SK-N-SH (cell line): ENCODE measurements around the gene SUSD3. TPM values are rescaled to one million over a fixed set of nuclear protein-coding genes. Genes with fewer than 3 reads are reported as not detected.
A peak's percentile ranks its signal among the peaks of the same experiment; 100 is the strongest.

ENCODE experiments used
- CTCF ChIA-PET: fragments of 300-600, 350-600 bp; formaldehyde crosslinking; extraction: SDS; loops from one replicate; lab custom pipeline; 2021; lab: Yijun Ruan, JAX
- POLR2A ChIA-PET: fragments of 350-600 bp; sonication (Branson Sonifier 250); formaldehyde crosslinking; extraction: SDS; loops from one replicate; lab custom pipeline; 2020; ENCODE audit warnings: antibody characterized with exemption, inconsistent platforms; lab: Yijun Ruan, JAX
- DNase-seq: peaks from one replicate; pipeline ENCODE4 v3.0.0; 2012
- H2AFZ ChIP-seq: fragments of 200-600 bp; sonication (generic); 2 replicates; pipeline ENCODE4 v1.8.1; 2016; ENCODE audit warnings: antibody characterized with exemption, mild to moderate bottlenecking, low read depth
- H3F3A ChIP-seq: fragments of 200-600 bp; sonication (generic); replicated peaks from 2 replicates; pipeline ENCODE3; 2016; ENCODE audit warnings: antibody characterized with exemption, mild to moderate bottlenecking; ENCODE audit not compliant: insufficient read depth
- H3K27ac ChIP-seq, 2 experiments: fragments of 200-500 bp in 1 of 2; fragments of 200-600 bp in 1 of 2; sonication (Bioruptor generic) in 1 of 2; sonication (generic), shearing (Covaris generic) in 1 of 2; 2 replicates each; pipeline versions ENCODE4 v1.5.1 to v1.6.1; 2014 to 2016; ENCODE audit warnings: low read depth in 2 of 2, inconsistent platforms in 1 of 2, low read length in 1 of 2, mild to moderate bottlenecking in 1 of 2, mixed read lengths in 1 of 2
- H3K27me3 ChIP-seq: fragments of 200-600 bp; sonication (generic), shearing (Covaris generic); 2 replicates; pipeline ENCODE4 v1.6.1; 2016; ENCODE audit warnings: mixed run types; ENCODE audit not compliant: insufficient read depth
- H3K36me3 ChIP-seq, 2 experiments: fragments of 200-500 bp in 1 of 2; fragments of 200-600 bp in 1 of 2; sonication (Bioruptor generic) in 1 of 2; sonication (generic) in 1 of 2; replicated peaks in 1 of 2; 2 replicates each; pipeline versions ENCODE3 to v1.5.1; 2014 to 2016; ENCODE audit warnings: low read length in 1 of 2, mild to moderate bottlenecking in 1 of 2; ENCODE audit not compliant: insufficient read depth in 2 of 2, control insufficient read depth in 1 of 2
- H3K4me1 ChIP-seq, 2 experiments: fragments of 200-500 bp in 1 of 2; fragments of 200-600 bp in 1 of 2; sonication (Bioruptor generic) in 1 of 2; sonication (generic), shearing (Covaris generic) in 1 of 2; 2 replicates each; pipeline versions ENCODE4 v1.5.1 to v1.6.1; 2014 to 2016; ENCODE audit warnings: low read depth in 1 of 2, low read length in 1 of 2, mixed run types in 1 of 2; ENCODE audit not compliant: insufficient read depth in 2 of 2, control insufficient read depth in 1 of 2
- H3K4me2 ChIP-seq: fragments of 200-600 bp; sonication (generic), shearing (Covaris generic); 2 replicates; pipeline ENCODE4 v1.6.1; 2017; ENCODE audit warnings: mixed run types
- H3K4me3 ChIP-seq, 2 experiments: fragments of 200-500 bp in 1 of 2; fragments of 200-600 bp in 1 of 2; sonication (Bioruptor generic) in 1 of 2; sonication (generic), shearing (Covaris generic) in 1 of 2; 2 replicates each; pipeline versions ENCODE4 v1.5.1 to v1.8.1; 2014 to 2016; ENCODE audit warnings: low read depth in 2 of 2, inconsistent platforms in 1 of 2, low read length in 1 of 2, mild to moderate bottlenecking in 1 of 2, mixed read lengths in 1 of 2, moderate library complexity in 1 of 2
- H3K79me2 ChIP-seq: fragments of 200-600 bp; sonication (generic); 2 replicates; pipeline ENCODE4 v1.8.1; 2017; ENCODE audit warnings: mild to moderate bottlenecking; ENCODE audit not compliant: insufficient read depth
- H3K9ac ChIP-seq: fragments of 200-600 bp; sonication (generic); 2 replicates; pipeline ENCODE4 v1.6.1; 2017; ENCODE audit warnings: mixed run types
- H3K9me2 ChIP-seq: fragments of 200-600 bp; sonication (generic); 2 replicates; pipeline ENCODE4 v1.6.1; 2017; ENCODE audit warnings: mixed run types
- H3K9me3 ChIP-seq: fragments of 200-600 bp; sonication (generic); 2 replicates; pipeline ENCODE4 v1.6.1; 2017; ENCODE audit warnings: mixed run types, mild to moderate bottlenecking, moderate library complexity
- H4K20me1 ChIP-seq: fragments of 200-600 bp; sonication (generic); 2 replicates; pipeline ENCODE4 v1.6.1; 2017; ENCODE audit warnings: mild to moderate bottlenecking, mixed run types; ENCODE audit not compliant: insufficient read depth
- ELF1 ChIP-seq: IDR thresholded peaks from 2 replicates; pipeline ENCODE4 v1.4.0; 2012
- EP300 ChIP-seq, 2 experiments: IDR thresholded peaks; 2 replicates each; pipeline versions ENCODE4 v1.4.0 to v1.6.1; 2012; ENCODE audit warnings: borderline replicate concordance in 1 of 2, low read depth in 1 of 2, low read length in 1 of 2
- EZH2phosphoT487 ChIP-seq: fragments of 200-600 bp; sonication (generic); IDR thresholded peaks from 2 replicates; pipeline ENCODE4 v1.6.1; 2017; ENCODE audit warnings: low read depth, mixed run types, mild to moderate bottlenecking, antibody characterized with exemption, moderate library complexity, borderline replicate concordance
- FOSL2 ChIP-seq: IDR thresholded peaks from 2 replicates; pipeline ENCODE4 v1.4.0; 2012; ENCODE audit warnings: low read depth, mild to moderate bottlenecking, moderate library complexity, borderline replicate concordance
- FOXJ3 ChIP-seq: sonication (generic); formaldehyde crosslinking; IDR thresholded peaks from 2 replicates; pipeline ENCODE4 v1.5.1; 2020; ENCODE audit warnings: mild to moderate bottlenecking, missing genetic modification reagents
- FOXM1 ChIP-seq: IDR thresholded peaks from 2 replicates; pipeline ENCODE4 v1.4.0; 2012; ENCODE audit warnings: low read depth, mild to moderate bottlenecking
- GABPA ChIP-seq: IDR thresholded peaks from 2 replicates; pipeline ENCODE4 v1.4.0; 2012; ENCODE audit warnings: low read depth, mild to moderate bottlenecking
- IRF3 ChIP-seq: fragments of 150-350 bp; IDR thresholded peaks from 2 replicates; pipeline ENCODE4 v1.6.1; 2016; ENCODE audit warnings: mild to moderate bottlenecking, low read depth, low read length
- JUND ChIP-seq: IDR thresholded peaks from 2 replicates; pipeline ENCODE4 v1.4.0; 2012
- MXI1 ChIP-seq: IDR thresholded peaks from 2 replicates; pipeline ENCODE4 v1.6.1; 2012; ENCODE audit warnings: mild to moderate bottlenecking, low read depth, low read length, improper control_type of control experiment
- PBX3 ChIP-seq: IDR thresholded peaks from 2 replicates; pipeline ENCODE4; 2012
- POLR2AphosphoS5 ChIP-seq: IDR thresholded peaks from 2 replicates; pipeline ENCODE4 v1.6.1; 2012; ENCODE audit warnings: low read depth, low read length
- RAD21 ChIP-seq: IDR thresholded peaks from 2 replicates; pipeline ENCODE4 v1.6.1; 2012; ENCODE audit warnings: mild to moderate bottlenecking, low read length
- RCOR1 ChIP-seq: fragments of 150-350 bp; IDR thresholded peaks from 2 replicates; pipeline ENCODE4 v1.6.1; 2017; ENCODE audit warnings: antibody characterized with exemption, low read length
- REST ChIP-seq: IDR thresholded peaks from 2 replicates; pipeline ENCODE4 v1.6.1; 2012; ENCODE audit warnings: mild to moderate bottlenecking, low read depth, low read length, moderate library complexity
- RFX5 ChIP-seq: IDR thresholded peaks from 2 replicates; pipeline ENCODE4 v1.6.1; 2012; ENCODE audit warnings: mild to moderate bottlenecking, improper control_type of control experiment, low read length
- SIN3A ChIP-seq: IDR thresholded peaks from 2 replicates; pipeline ENCODE4 v1.6.1; 2012; ENCODE audit warnings: low read depth, mild to moderate bottlenecking, low read length, moderate library complexity, borderline replicate concordance
- SMC3 ChIP-seq: IDR thresholded peaks from 2 replicates; pipeline ENCODE4 v1.6.1; 2012; ENCODE audit warnings: low read depth, low read length, improper control_type of control experiment
- TCF12 ChIP-seq: IDR thresholded peaks from 2 replicates; pipeline ENCODE4 v1.4.0; 2012
- USF2 ChIP-seq: fragments of 150-350 bp; IDR thresholded peaks from 2 replicates; pipeline ENCODE4 v1.6.1; 2017; ENCODE audit warnings: antibody characterized with exemption, low read length, low read depth, borderline replicate concordance
- YY1 ChIP-seq: IDR thresholded peaks from 2 replicates; pipeline ENCODE4 v1.4.0; 2012; ENCODE audit warnings: low read depth, mild to moderate bottlenecking
- WGBS: methylation state at CpG from one replicate; pipeline ENCODE4 v1.1.6; 2017; ENCODE audit warnings: low lambda C conversion rate; 5-methylcytosine and 5-hydroxymethylcytosine counted together
- polyA plus RNA-seq, 3 experiments: library from polyadenylated mRNA; depleted of rRNA; stranded (reverse); fragments of >200 nt; gene quantifications; 2 replicates each; pipeline ENCODE4 v1.2.3, GENCODE V29; 2012

Gene SUSD3
- polyA plus RNA-seq, 1 of the 3 experiments (the other 2 are of a cell fraction), result 0.49 TPM

- TF ChIP-seq REST (no peak), USF2 (no peak), TCF12 (no peak), SIN3A (no peak), ELF1 (no peak), RFX5 (no peak), POLR2AphosphoS5 (no peak), MXI1 (no peak), FOSL2 (no peak), FOXM1 (no peak), IRF3 (no peak), GABPA (no peak)
- no peak overlapping the region for H3K27ac ChIP-seq
- no peaks in the 10 kb centered on the region for H4K20me1 ChIP-seq
- H3K4me3 ChIP-seq, result no peak overlapping the region
- DNase-seq, result no peak
- H3K36me3 ChIP-seq, result no peaks in the 10 kb centered on the region
- H3K9me2 ChIP-seq, result no peaks in the 10 kb centered on the region
- 90% methylated on average over 6 of the region's 9 CpGs for WGBS
- peaks cover 0 to 7% of the 10 kb centered on the region in 2 experiments; a peak in 1 of 4 replicates for H3K4me1 ChIP-seq
- no peaks in the 10 kb centered on the region for H3F3A ChIP-seq
- no peak overlapping the region for H3K4me2 ChIP-seq
- no peaks in the 10 kb centered on the region for H3K79me2 ChIP-seq
- ChIA-PET POLR2A (interaction anchor here (3.1 kb wide), 1 partner anchor 15 kb away, joined by 6 read pairs; no protein-coding TSS in a partner anchor), CTCF (no interaction called here)
- no peak overlapping the region for H2AFZ ChIP-seq
- no peak overlapping the region for H3K9ac ChIP-seq
- no peaks in the 10 kb centered on the region for H3K27me3 ChIP-seq
- H3K9me3 ChIP-seq, result no peaks in the 10 kb centered on the region
These were observed 21.9 kb downstream of the SUSD3 start for GRCh38 chr9:93080406-93080805.

GRCh38 chr9:93081081-93081529 is 22.6 kb downstream of the SUSD3 start:
- POLR2A ChIA-PET, result interaction anchor here (3.1 kb wide), 1 partner anchor 14 kb away, joined by 6 read pairs; no protein-coding TSS in a partner anchor
- WGBS, result 80% methylated on average over 10 of the region's 10 CpGs
- H3K79me2 ChIP-seq, result no peaks in the 10 kb centered on the region
- no peaks in the 10 kb centered on the region for H3K9me2 ChIP-seq
- H3K36me3 ChIP-seq, result no peaks in the 10 kb centered on the region
- no peak overlapping the region for H2AFZ ChIP-seq
- H3F3A ChIP-seq, result no peaks in the 10 kb centered on the region
- no peaks in the 10 kb centered on the region for H4K20me1 ChIP-seq
- H3K4me2 ChIP-seq, result no peak overlapping the region
- peak; percentile 17 for DNase-seq
- peaks cover 0 to 7% of the 10 kb centered on the region in 2 experiments; a peak in 1 of 4 replicates for H3K4me1 ChIP-seq
- H3K9ac ChIP-seq, result no peak overlapping the region
- no peak overlapping the region for H3K27ac ChIP-seq
- no peak overlapping the region for H3K4me3 ChIP-seq
- CTCF ChIA-PET, result interaction anchor here (0.7 to 1.4 kb wide), 2 partner anchors 10 to 55 kb away, joined by 4 read pairs; no protein-coding TSS in a partner anchor
- H3K9me3 ChIP-seq, result no peaks in the 10 kb centered on the region
- no peaks in the 10 kb centered on the region for H3K27me3 ChIP-seq
- TF ChIP-seq GABPA (no peak), POLR2AphosphoS5 (no peak), SMC3 (no peak), MXI1 (no peak), USF2 (no peak), RFX5 (no peak), YY1 (no peak), FOXJ3 (CRISPR knock-in tag) (no peak), PBX3 (no peak), RAD21 (no peak), JUND (no peak), EP300 (IDR thresholded peaks at IDR 0.05; ENCODE audit: borderline replicate concordance in 1 of 2, low read depth in 1 of 2, low read length in 1 of 2) (no peak), RCOR1 (no peak), EZH2phosphoT487 (no peak), FOSL2 (no peak)
